Tibial nerve (tissue), 4 donors: ENCODE measurements around the gene PXDN. TPM values are rescaled to one million over a fixed set of nuclear protein-coding genes. Genes with fewer than 3 reads are reported as not detected.
"Not testable (repeated sequence)": the region's sequence is repeated elsewhere in the genome, so short reads cannot be mapped to it uniquely, and the experiment has no call there.

Experiments used
- DNase-seq, 2 donors: peaks; one replicate each; pipeline ENCODE4 v3.0.0-alpha.2; 2019; ENCODE audit warnings: low spot score in 2 of 2
- H3K27ac ChIP-seq, 4 donors: fragments of 200-600 bp; sonication (generic) in 3 of 4; one replicate each; pipeline ENCODE4 v1.5.1; 2017 to 2019; ENCODE audit warnings: mild to moderate bottlenecking in 1 of 4
- H3K27me3 ChIP-seq, 2 donors: fragments of 200-600 bp; sonication (generic) in 1 of 2; one replicate each; pipeline versions ENCODE4 v1.5.1 to v1.6.0; 2017 to 2019
- H3K36me3 ChIP-seq, 3 donors: fragments of 200-600 bp; sonication (generic); one replicate each; pipeline ENCODE4 v1.5.1; 2018 to 2019
- H3K4me1 ChIP-seq, 4 donors: fragments of 200-600 bp; sonication (generic) in 3 of 4; one replicate each; pipeline ENCODE4 v1.5.1; 2017 to 2019
- H3K4me3 ChIP-seq, 4 donors: fragments of 200-600 bp; sonication (generic) in 3 of 4; one replicate each; pipeline ENCODE4 v1.5.1; 2017 to 2019; ENCODE audit warnings: mild to moderate bottlenecking in 1 of 4, moderate library complexity in 1 of 4
- H3K9me3 ChIP-seq, 4 donors: fragments of 200-600 bp; sonication (generic) in 3 of 4; one replicate each; pipeline ENCODE4 v1.5.1; 2017 to 2019
- CTCF ChIP-seq, 5 experiments: fragments of 200-600 bp in 3 of 5; fragments of 450-650 bp in 2 of 5; sonication (generic) in 3 of 5; IDR thresholded peaks; one replicate each; pipeline ENCODE4 v1.5.1; 2016 to 2019; ENCODE audit warnings: antibody characterized with exemption in 5 of 5, mild to moderate bottlenecking in 3 of 5, moderate library complexity in 2 of 5
- EP300 ChIP-seq, 2 donors: sonication (generic); formaldehyde crosslinking; IDR thresholded peaks; one replicate each; pipeline ENCODE4 v1.6.1; 2017; ENCODE audit warnings: antibody characterized with exemption in 2 of 2, mild to moderate bottlenecking in 1 of 2
- POLR2A ChIP-seq, 2 donors: fragments of 450-650 bp; IDR thresholded peaks; one replicate each; pipeline ENCODE4 v1.6.1; 2017; ENCODE audit warnings: antibody characterized with exemption in 2 of 2, mild to moderate bottlenecking in 2 of 2, moderate library complexity in 2 of 2
- WGBS, 2 donors: methylation state at CpG; one replicate each; pipeline ENCODE4 v1.1.5; 2018; 5-methylcytosine and 5-hydroxymethylcytosine counted together
- total RNA-seq, 4 donors: library from RNA; depleted of rRNA; stranded (reverse); fragments of >200 nt; gene quantifications; one replicate each; pipeline ENCODE4 v1.1.0, GENCODE V29; 2016

The PXDN gene
- total RNA-seq, 4 donors from 2014 or later = 40.4 to 72.6 (median 52.4) TPM

DNA sequence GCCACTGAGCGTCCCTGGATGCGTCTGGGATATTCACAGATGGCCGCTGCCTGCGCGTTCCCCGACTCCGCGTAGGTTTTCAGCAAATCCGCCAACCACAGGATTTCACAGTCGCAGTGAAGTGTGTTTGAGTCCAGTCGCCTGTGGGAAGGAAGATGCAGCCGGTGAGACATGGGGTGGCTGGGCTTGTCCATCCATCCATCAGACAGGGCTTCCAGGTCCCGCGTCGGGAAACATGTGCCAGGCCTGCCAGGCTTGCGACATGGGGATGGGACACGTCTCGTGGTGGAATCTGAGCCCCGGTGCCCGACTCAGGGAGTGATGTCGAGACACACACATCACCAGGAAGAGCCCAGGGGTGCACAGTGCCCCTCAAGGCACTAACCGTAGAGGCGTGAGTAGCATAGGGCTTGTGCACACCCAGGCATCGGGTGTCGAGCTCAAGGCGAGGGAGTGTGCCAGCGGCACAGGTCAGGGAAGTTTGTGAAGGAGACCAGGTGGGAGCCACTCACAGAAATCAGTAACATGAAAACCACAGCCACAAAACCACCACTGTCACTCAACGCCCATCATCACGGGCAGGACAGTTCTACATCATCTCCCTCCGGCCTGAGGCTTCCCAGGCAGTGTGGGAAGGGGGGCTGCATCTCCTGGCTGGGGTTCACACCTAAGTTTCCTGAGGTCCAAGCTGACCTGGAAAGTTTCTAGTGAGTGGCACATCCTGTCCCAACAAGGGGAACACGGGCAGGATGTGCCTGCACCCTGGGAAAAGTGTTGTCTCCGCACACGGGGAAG lies 63.9 kb downstream of the PXDN start:
- Histone ChIP-seq H3K36me3 (peaks cover 0 to 86% (median 0%) of the 10 kb centered on the region in 3 donors), H3K4me3 (no peak overlapping the region), H3K27me3 (no peaks in the 10 kb centered on the region), H3K27ac (no peak overlapping the region), H3K4me1 (peaks cover 0 to 7% (median 0%) of the 10 kb centered on the region in 4 donors), H3K9me3 (no peaks in the 10 kb centered on the region)
- WGBS, 2 donors = 92 to 94% methylated on average over 32 to 33 of the region's 33 CpGs
- TF ChIP-seq EP300 (IDR thresholded peaks at IDR 0.05) (no peak), POLR2A (IDR thresholded peaks at IDR 0.05) (no peak), CTCF (IDR thresholded peaks at IDR 0.05) (no peak)
- DNase-seq = no peak

GRCh38 chr2:1679488-1680039 lies 64.8 kb downstream of the PXDN start:
- DNase-seq, H3K27me3 ChIP-seq, H3K9me3 ChIP-seq, H3K4me3 ChIP-seq, H3K4me1 ChIP-seq, H3K27ac ChIP-seq: not testable (repeated sequence)
- H3K36me3 ChIP-seq = peaks cover 0 to 88% (median 0%) of the 10 kb centered on the region in 3 donors
- 79 to 93% methylated on average over 11 of the region's 11 CpGs for WGBS, 2 donors

DNA sequence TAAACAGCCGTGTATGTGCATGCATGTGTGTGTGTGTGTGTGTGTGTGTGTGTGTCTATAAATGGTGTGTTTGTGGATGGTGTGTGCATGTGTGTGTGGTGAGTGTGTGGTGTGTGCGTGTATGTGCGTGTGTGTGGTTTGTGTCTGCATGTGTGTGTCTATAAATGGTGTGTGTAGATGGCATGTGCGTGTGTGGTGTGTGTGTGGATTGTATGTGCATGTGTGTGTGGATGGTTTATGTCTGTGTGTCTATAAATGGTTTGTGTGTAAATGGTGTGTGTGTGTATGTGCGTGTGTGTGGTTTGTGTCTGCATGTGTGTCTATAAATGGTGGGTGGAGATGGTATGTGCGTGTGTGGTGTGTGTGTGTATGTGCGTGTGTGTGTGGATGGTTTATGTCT lies 65.2 kb downstream of the PXDN start:
- H3K27me3 ChIP-seq, H3K4me3 ChIP-seq, H3K9me3 ChIP-seq, H3K27ac ChIP-seq, DNase-seq, H3K4me1 ChIP-seq: not testable (repeated sequence)
- H3K36me3 ChIP-seq = peaks cover 0 to 93% (median 0%) of the 10 kb centered on the region in 3 donors
- WGBS, 2 donors = 86 to 91% methylated on average over 7 of the region's 7 CpGs

DNA sequence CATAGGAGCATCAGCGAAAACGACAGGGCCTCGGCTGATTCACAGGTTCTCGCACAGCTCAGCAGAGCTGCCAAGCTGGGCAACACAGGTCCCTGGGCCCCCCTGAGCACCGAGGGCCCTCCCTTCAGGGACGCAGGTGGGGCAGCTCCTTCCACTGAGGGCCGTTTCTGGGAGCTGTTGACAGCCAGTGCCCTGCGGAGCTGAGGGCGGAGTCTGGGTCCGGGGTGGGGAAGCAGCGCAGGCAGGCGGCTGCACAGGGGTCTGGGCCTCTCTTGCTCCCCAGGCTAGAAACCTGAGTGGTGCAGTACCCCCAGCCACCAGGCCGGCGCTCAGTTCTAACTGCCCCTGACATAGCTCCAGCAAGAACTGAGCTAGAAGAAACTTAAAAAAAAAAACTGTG lies 65.7 kb downstream of the PXDN start:
- no peak for DNase-seq
- no peak overlapping the region for H3K27ac ChIP-seq
- 86 to 87% methylated on average over 10 to 14 of the region's 14 CpGs for WGBS, 2 donors
- peaks cover 0 to 97% (median 0%) of the 10 kb centered on the region in 3 donors for H3K36me3 ChIP-seq
- TF ChIP-seq CTCF (IDR thresholded peaks at IDR 0.05) (no peak), EP300 (IDR thresholded peaks at IDR 0.05) (no peak), POLR2A (IDR thresholded peaks at IDR 0.05) (no peak)
- H3K4me3 ChIP-seq = no peak overlapping the region
- H3K4me1 ChIP-seq = peaks cover 0 to 7% (median 0%) of the 10 kb centered on the region in 4 donors
- H3K27me3 ChIP-seq = no peaks in the 10 kb centered on the region
- no peaks in the 10 kb centered on the region for H3K9me3 ChIP-seq

GRCh38 chr2:1677821-1678165 lies 66.5 kb downstream of the PXDN start:
- Histone ChIP-seq H3K4me1 (peaks cover 0 to 7% (median 0%) of the 10 kb centered on the region in 4 donors), H3K9me3 (no peaks in the 10 kb centered on the region), H3K4me3 (no peak overlapping the region), H3K36me3 (peaks cover 0 to 99% (median 0%) of the 10 kb centered on the region in 3 donors), H3K27me3 (no peaks in the 10 kb centered on the region), H3K27ac (no peak overlapping the region)
- DNase-seq = no peak
- 86 to 93% methylated on average over 12 of the region's 12 CpGs for WGBS, 2 donors
- TF ChIP-seq POLR2A (IDR thresholded peaks at IDR 0.05) (no peak), EP300 (IDR thresholded peaks at IDR 0.05) (no peak)

DNA sequence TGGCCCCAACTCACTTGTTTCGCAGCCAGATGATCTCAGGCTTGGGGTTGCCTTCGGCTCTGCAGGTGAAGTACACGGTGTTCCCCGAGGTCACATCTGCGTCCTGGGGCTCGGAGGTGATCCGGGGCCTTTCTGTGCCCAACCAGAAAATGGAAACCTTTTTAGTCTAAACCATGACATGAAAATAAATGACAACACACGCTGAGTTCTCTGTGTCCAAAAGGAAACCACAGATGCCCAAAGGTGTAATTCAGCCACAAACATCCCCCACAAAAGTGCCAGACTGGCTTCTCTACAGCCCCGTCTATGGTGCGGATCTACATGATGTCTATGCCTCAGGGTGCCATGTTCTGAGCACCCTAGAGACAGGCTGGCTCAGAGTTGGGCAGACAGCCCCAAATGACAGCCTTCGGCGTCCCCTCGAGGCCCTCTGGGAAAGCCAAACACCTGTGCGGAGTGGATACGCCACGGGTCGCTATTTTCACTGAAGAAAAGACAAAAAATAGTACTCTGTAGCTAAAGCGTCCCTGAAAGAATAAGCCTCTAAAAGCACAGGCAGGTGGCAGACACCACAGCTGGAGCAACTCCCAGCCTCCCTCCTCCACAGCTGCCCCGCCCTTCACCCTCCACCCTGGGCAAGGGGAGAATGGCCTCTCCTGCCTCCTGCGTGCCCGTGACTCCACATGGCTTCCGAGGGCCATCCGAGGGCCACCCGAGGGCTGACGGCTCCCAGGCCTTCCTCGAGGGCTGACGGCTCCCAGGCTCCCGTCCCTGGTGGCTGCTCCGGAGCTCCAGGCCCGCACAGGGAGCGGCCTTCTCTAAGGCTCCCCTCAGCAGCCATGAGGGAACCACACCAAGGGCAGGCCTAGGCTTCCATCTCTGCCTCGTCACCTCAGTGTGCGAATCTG lies 67.1 kb downstream of the PXDN start:
- DNase-seq = no peak
- Histone ChIP-seq H3K9me3 (no peaks in the 10 kb centered on the region), H3K4me1 (peaks cover 0 to 7% (median 0%) of the 10 kb centered on the region in 4 donors), H3K27ac (no peak overlapping the region), H3K36me3 (peaks cover 0 to 99% (median 0%) of the 10 kb centered on the region in 3 donors), H3K27me3 (no peaks in the 10 kb centered on the region), H3K4me3 (no peak overlapping the region)
- 85 to 92% methylated on average over 26 to 33 of the region's 33 CpGs for WGBS, 2 donors
- no peak for TF ChIP-seq POLR2A (IDR thresholded peaks at IDR 0.05)
- no peak for TF ChIP-seq CTCF (IDR thresholded peaks at IDR 0.05)
- TF ChIP-seq EP300 (IDR thresholded peaks at IDR 0.05) = no peak
